NCI-H226 (cell line): ENCODE measurements around the gene RHOG.
A peak's percentile ranks its signal among the peaks of the same experiment; 100 is the strongest.

Experiments used
- DNase-seq: peaks from one replicate; pipeline ENCODE4 v3.0.0-alpha.2; 2015

The RHOG gene

GRCh38 chr11:3857628-3858027 lies 16.9 kb upstream of the RHOG start:
- no peak for DNase-seq

- no peak for DNase-seq
Measured at GRCh38 chr11:3856856-3857553, 16.2 kb upstream of the RHOG start.

GRCh38 chr11:3855808-3856491 lies 15.2 kb upstream of the RHOG start:
- DNase-seq: no peak

GRCh38 chr11:3854977-3855807 lies 14.4 kb upstream of the RHOG start, which contains the start of gene STIM1:
Gene STIM1 (plus strand): TSS chr11:3855664. CDS start chr11:3856271, 607 bp downstream.
- DNase-seq: peak; percentile 87

- DNase-seq: no peak
Measured at GRCh38 chr11:3854660-3854976, 13.9 kb upstream of the RHOG start.

GRCh38 chr11:3853899-3854659 lies 13.3 kb upstream of the RHOG start:
- no peak for DNase-seq

GRCh38 chr11:3853545-3853842 lies 12.7 kb upstream of the RHOG start:
- DNase-seq: no peak

- no peak for DNase-seq
Measured at GRCh38 chr11:3849297-3849874, 8.6 kb upstream of the RHOG start.

- DNase-seq: no peak
Measured at GRCh38 chr11:3845670-3846069, 4.9 kb upstream of the RHOG start.

- no peak for DNase-seq
Measured at GRCh38 chr11:3845246-3845645, 4.5 kb upstream of the RHOG start.

- DNase-seq: no peak
Measured at GRCh38 chr11:3843326-3843725, 2.6 kb upstream of the RHOG start.

GRCh38 chr11:3841426-3842350 lies 929 bp upstream of the RHOG start:
- DNase-seq: no peak

- no peak for DNase-seq
Measured at GRCh38 chr11:3840004-3840869, 522 bp downstream of the RHOG start.

- no peak for DNase-seq
Measured at GRCh38 chr11:3838504-3838903, 2.3 kb downstream of the RHOG start.

- peak; percentile 47 for DNase-seq
Measured at GRCh38 chr11:3837793-3838192, 3.0 kb downstream of the RHOG start.

GRCh38 chr11:3836903-3837302 lies 3.9 kb downstream of the RHOG start:
- no peak for DNase-seq

- no peak for DNase-seq
Measured at GRCh38 chr11:3835751-3836150, 5.0 kb downstream of the RHOG start.

GRCh38 chr11:3834664-3835461 lies 5.9 kb downstream of the RHOG start:
- peak; percentile 31 for DNase-seq

GRCh38 chr11:3834349-3834663 lies 6.5 kb downstream of the RHOG start:
- DNase-seq: no peak

GRCh38 chr11:3833449-3833848 lies 7.3 kb downstream of the RHOG start:
- DNase-seq: no peak
